PC-9 (cell line): ENCODE results near the gene NPHP4. TPM values are rescaled to one million over a fixed set of nuclear protein-coding genes. Genes with fewer than 3 reads are reported as not detected.

Experiments
- BruUV-seq: library from RNA; stranded (reverse); fragments of 400-500 nt; replicated peaks from 2 replicates; lab custom pipeline; 2021; lab: Mats Ljungman, UMichigan
- CTCF ChIA-PET: fragments of 300-600 bp; sonication (Branson Sonifier 250); formaldehyde crosslinking; loops from one replicate; lab custom pipeline; 2022; ENCODE audit warnings: antibody characterized with exemption; lab: Charles Lee
- POLR2A ChIA-PET: fragments of 300-600 bp; sonication (Branson Sonifier 250); formaldehyde crosslinking; loops from one replicate; lab custom pipeline; 2022; ENCODE audit warnings: antibody characterized with exemption; ENCODE audit not compliant: unreplicated experiment; lab: Charles Lee
- DNase-seq, 2 experiments: peaks; one replicate each; pipeline versions ENCODE4 v3.0.0 to v3.0.0-alpha.2; 2015 to 2022; ENCODE audit warnings: mixed read lengths in 1 of 2
- H2AFZ ChIP-seq: fragments of 200-600 bp; sonication (generic); 2 replicates; pipeline ENCODE4 v1.8.1; 2017; ENCODE audit warnings: antibody characterized with exemption
- H3F3A ChIP-seq: fragments of 200-600 bp; sonication (generic); 2 replicates; pipeline ENCODE4 v1.8.1; 2017; ENCODE audit warnings: antibody characterized with exemption, mild to moderate bottlenecking, low read depth; ENCODE audit not compliant: insufficient read depth
- H3K27ac ChIP-seq: fragments of 200-600 bp; sonication (generic); 2 replicates; pipeline ENCODE4 v1.6.1; 2016; ENCODE audit warnings: mixed run types
- H3K27me3 ChIP-seq: fragments of 200-600 bp; sonication (generic); 2 replicates; pipeline ENCODE4 v1.6.1; 2016; ENCODE audit warnings: low read depth, mixed run types; ENCODE audit not compliant: insufficient read depth
- H3K36me3 ChIP-seq: fragments of 200-600 bp; sonication (generic); 2 replicates; pipeline ENCODE4 v1.6.1; 2016; ENCODE audit warnings: low read depth, mixed run types
- H3K4me1 ChIP-seq: fragments of 200-600 bp; sonication (generic); replicated peaks from 2 replicates; pipeline ENCODE4 v1.6.1; 2016; ENCODE audit warnings: mixed run types; ENCODE audit not compliant: insufficient read depth
- H3K4me2 ChIP-seq: fragments of 200-600 bp; sonication (generic); 2 replicates; pipeline ENCODE4 v1.6.1; 2017; ENCODE audit warnings: mixed run types
- H3K4me3 ChIP-seq: fragments of 200-600 bp; sonication (generic); 2 replicates; pipeline ENCODE4 v1.6.1; 2016; ENCODE audit warnings: mixed run types
- H3K79me2 ChIP-seq: fragments of 200-600 bp; sonication (generic); 2 replicates; pipeline ENCODE4 v1.6.1; 2017; ENCODE audit warnings: low read depth, mixed run types
- H3K9me2 ChIP-seq: fragments of 200-600 bp; sonication (generic); 2 replicates; pipeline ENCODE4 v1.8.1; 2017; ENCODE audit warnings: mild to moderate bottlenecking; ENCODE audit not compliant: insufficient read depth
- H3K9me3 ChIP-seq: fragments of 200-600 bp; sonication (generic); 2 replicates; pipeline ENCODE4 v1.8.1; 2016; ENCODE audit warnings: low read depth; ENCODE audit not compliant: insufficient read depth
- H4K20me1 ChIP-seq: fragments of 200-600 bp; sonication (generic); 2 replicates; pipeline ENCODE4 v1.8.1; 2017; ENCODE audit not compliant: insufficient read depth
- EZH2 ChIP-seq: fragments of 200-600 bp; sonication (generic); IDR thresholded peaks from 2 replicates; pipeline ENCODE4 v1.8.0; 2017; ENCODE audit warnings: antibody characterized with exemption, low read depth
- intact Hi-C: fragments of 100-400 bp; cut with micrococcal nuclease; formaldehyde crosslinking; loops from one replicate; pipeline ENCODE4 v1.10.0; 2022; ENCODE audit not compliant: unreplicated experiment
- total RNA-seq: library from RNA; stranded (reverse); gene quantifications from 2 replicates; pipeline ENCODE4 v1.2.3, GENCODE V29; 2021
- TF ChIP-seq, protein P1 (sequence below): fragments of 200-600 bp; sonication (generic); conservative IDR thresholded peaks from 2 replicates; pipeline ENCODE4 v1.6.1; 2017; ENCODE audit warnings: mixed run types, antibody characterized with exemption, mild to moderate bottlenecking, moderate library complexity

The NPHP4 gene
- total RNA-seq, 1 experiment from 2014 or later: 17.9 TPM

DNA sequence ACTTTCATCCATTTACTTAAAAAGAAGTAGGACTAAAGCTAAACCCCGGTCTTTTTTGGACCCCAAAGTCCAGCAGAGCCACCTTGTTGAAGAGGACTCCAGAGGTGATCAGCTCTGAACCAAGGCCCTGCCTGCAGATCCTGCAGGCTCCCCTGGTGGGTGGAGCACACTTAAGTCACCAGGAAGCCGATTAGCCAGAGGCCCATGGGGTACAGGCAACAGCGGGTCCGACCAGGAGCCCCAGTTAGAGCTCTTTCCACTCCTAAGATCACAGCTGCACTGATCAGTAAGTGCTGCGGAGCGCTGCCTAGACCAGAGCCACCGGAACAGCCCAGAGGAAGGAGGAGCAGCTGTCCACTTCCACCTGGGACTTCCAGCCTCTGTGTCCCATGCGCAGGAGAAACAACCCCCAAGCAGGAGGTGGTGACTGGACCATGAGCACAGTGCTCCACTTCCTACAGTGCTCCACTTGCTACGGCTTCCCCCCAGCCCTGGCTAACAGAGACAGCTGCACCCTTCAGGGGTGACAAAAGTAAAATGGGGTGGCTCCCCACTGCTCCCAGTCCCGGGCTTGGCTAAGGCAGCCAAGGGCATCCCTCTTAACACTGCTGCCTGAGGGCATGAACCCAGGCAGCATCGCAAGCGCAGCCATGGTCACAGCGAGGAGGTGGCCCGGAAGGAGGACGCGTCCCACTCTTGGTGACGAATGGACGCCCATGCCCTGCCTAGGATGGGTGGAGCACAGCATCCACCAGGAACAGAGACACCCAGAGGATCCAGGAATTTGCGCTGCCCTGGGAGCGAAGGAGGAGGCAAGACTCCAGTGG, 58.0 kb downstream of the NPHP4 start:
- no peak overlapping the region for H3K4me3 ChIP-seq
- H3K4me1 ChIP-seq: no peaks in the 10 kb centered on the region
- H3K79me2 ChIP-seq: no peaks in the 10 kb centered on the region
- H2AFZ ChIP-seq: no peak overlapping the region
- H3K9me2 ChIP-seq: no peaks in the 10 kb centered on the region
- TF ChIP-seq EZH2: no peak
- TF ChIP-seq, protein P1, sequence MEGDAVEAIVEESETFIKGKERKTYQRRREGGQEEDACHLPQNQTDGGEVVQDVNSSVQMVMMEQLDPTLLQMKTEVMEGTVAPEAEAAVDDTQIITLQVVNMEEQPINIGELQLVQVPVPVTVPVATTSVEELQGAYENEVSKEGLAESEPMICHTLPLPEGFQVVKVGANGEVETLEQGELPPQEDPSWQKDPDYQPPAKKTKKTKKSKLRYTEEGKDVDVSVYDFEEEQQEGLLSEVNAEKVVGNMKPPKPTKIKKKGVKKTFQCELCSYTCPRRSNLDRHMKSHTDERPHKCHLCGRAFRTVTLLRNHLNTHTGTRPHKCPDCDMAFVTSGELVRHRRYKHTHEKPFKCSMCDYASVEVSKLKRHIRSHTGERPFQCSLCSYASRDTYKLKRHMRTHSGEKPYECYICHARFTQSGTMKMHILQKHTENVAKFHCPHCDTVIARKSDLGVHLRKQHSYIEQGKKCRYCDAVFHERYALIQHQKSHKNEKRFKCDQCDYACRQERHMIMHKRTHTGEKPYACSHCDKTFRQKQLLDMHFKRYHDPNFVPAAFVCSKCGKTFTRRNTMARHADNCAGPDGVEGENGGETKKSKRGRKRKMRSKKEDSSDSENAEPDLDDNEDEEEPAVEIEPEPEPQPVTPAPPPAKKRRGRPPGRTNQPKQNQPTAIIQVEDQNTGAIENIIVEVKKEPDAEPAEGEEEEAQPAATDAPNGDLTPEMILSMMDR: no peak
- no peaks in the 10 kb centered on the region for H3K36me3 ChIP-seq
- H3K27me3 ChIP-seq: no peaks in the 10 kb centered on the region
- H3F3A ChIP-seq: no peaks in the 10 kb centered on the region
- no peak overlapping the region for H3K4me2 ChIP-seq
- no peaks in the 10 kb centered on the region for H4K20me1 ChIP-seq
- intact Hi-C loops: no loop called here
- ChIA-PET POLR2A (no interaction called here), CTCF (no interaction called here)
- no peak overlapping the region for H3K27ac ChIP-seq
- H3K9me3 ChIP-seq: no peaks in the 10 kb centered on the region
- BruUV-seq: no TSS peak
- DNase-seq: no peak

DNA sequence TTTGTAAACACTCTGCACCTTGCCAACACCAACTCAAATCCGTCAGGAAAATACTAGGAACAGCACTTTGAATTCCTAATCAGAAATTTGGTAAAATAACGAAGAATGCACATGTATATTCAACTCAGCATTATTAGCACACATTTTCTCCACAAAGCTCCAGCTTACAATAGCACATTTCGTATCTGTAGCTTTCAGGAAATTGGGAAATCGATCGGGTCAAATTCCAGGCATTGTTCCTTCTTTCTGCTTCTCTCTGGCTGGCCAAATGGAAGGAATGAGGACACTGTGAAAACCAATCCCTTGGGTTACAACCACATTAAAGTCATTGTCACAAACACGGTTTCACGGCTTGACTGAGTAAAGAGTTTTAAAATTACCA, 58.6 kb downstream of the NPHP4 start:
- H3K9me3 ChIP-seq: no peaks in the 10 kb centered on the region
- no peak overlapping the region for H3K27ac ChIP-seq
- H3K27me3 ChIP-seq: no peaks in the 10 kb centered on the region
- H3K9me2 ChIP-seq: no peaks in the 10 kb centered on the region
- H3K4me1 ChIP-seq: no peaks in the 10 kb centered on the region
- ChIA-PET CTCF (no interaction called here), POLR2A (no interaction called here)
- H2AFZ ChIP-seq: no peak overlapping the region
- no peak overlapping the region for H3K4me3 ChIP-seq
- H3K79me2 ChIP-seq: no peaks in the 10 kb centered on the region
- DNase-seq: no peak
- no peaks in the 10 kb centered on the region for H4K20me1 ChIP-seq
- no peaks in the 10 kb centered on the region for H3F3A ChIP-seq
- no peak overlapping the region for H3K4me2 ChIP-seq
- intact Hi-C loops: no loop called here
- TF ChIP-seq EZH2: no peak
- TF ChIP-seq, protein P1: no peak
- BruUV-seq: no TSS peak
- H3K36me3 ChIP-seq: no peaks in the 10 kb centered on the region

DNA sequence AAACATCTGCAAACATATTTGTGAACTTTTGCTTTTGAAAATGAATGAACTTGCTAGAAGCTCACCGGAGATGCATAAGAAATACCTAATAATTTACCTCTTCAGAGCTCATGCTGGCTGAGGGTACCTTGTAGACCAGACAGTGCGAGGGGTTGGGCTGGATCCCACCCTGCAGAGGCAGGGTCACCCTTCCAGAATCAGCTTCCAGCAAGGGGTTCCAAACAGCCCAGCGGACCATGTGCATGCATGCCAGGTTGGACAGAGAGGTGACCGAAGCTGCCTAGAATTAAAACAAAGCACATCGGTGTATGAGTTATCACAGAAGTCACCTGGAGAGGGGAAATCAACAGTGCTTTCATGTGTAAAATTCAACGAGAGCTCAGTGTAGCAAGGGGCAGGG, 59.2 kb downstream of the NPHP4 start:
- H3K4me2 ChIP-seq: no peak overlapping the region
- H3K36me3 ChIP-seq: no peaks in the 10 kb centered on the region
- BruUV-seq: no TSS peak
- H3F3A ChIP-seq: no peaks in the 10 kb centered on the region
- no peaks in the 10 kb centered on the region for H3K27me3 ChIP-seq
- TF ChIP-seq, protein P1: no peak
- TF ChIP-seq EZH2: no peak
- H3K79me2 ChIP-seq: no peaks in the 10 kb centered on the region
- no peak overlapping the region for H3K27ac ChIP-seq
- H4K20me1 ChIP-seq: no peaks in the 10 kb centered on the region
- no peak for DNase-seq
- H3K9me3 ChIP-seq: no peaks in the 10 kb centered on the region
- CTCF ChIA-PET: no interaction called here
- POLR2A ChIA-PET: no interaction called here
- H3K4me1 ChIP-seq: no peaks in the 10 kb centered on the region
- H2AFZ ChIP-seq: no peak overlapping the region
- H3K4me3 ChIP-seq: no peak overlapping the region
- H3K9me2 ChIP-seq: no peaks in the 10 kb centered on the region
- intact Hi-C loops: no loop called here
